H9 (cell line): ENCODE results near the gene IGLON5. TPM values are rescaled to one million over a fixed set of nuclear protein-coding genes. Genes with fewer than 3 reads are reported as not detected.

ENCODE experiments used
- DNase-seq: peaks from one replicate; pipeline ENCODE4 v3.0.0-alpha.2; 2017
- H2AFZ ChIP-seq: one replicate; pipeline ENCODE4 v1.6.1; 2013; ENCODE audit warnings: mild to moderate bottlenecking, low read length, control low read depth, moderate library complexity
- H2AK5ac ChIP-seq: 2 replicates; pipeline ENCODE4 v1.6.1; 2013; ENCODE audit warnings: low read length, control low read depth, mixed read lengths; ENCODE audit not compliant: insufficient read length
- H2BK120ac ChIP-seq: one replicate; pipeline ENCODE4 v1.6.1; 2013; ENCODE audit warnings: low read depth, mild to moderate bottlenecking, low read length, control low read depth, inconsistent platforms; ENCODE audit not compliant: poor library complexity, severe bottlenecking
- H2BK12ac ChIP-seq: 2 replicates; pipeline ENCODE4 v1.6.1; 2013; ENCODE audit warnings: low read length, control low read depth, mixed read lengths, low read depth; ENCODE audit not compliant: insufficient read length
- H2BK15ac ChIP-seq: 2 replicates; pipeline ENCODE4 v1.6.1; 2013; ENCODE audit warnings: low read depth, low read length, control low read depth
- H2BK20ac ChIP-seq: one replicate; pipeline ENCODE4 v1.6.1; 2013; ENCODE audit warnings: low read depth, mild to moderate bottlenecking, low read length, control low read depth, inconsistent platforms; ENCODE audit not compliant: poor library complexity, severe bottlenecking
- H2BK5ac ChIP-seq: 2 replicates; pipeline ENCODE4 v1.6.1; 2013; ENCODE audit warnings: low read length, control low read depth, mixed read lengths; ENCODE audit not compliant: insufficient read length
- H3K14ac ChIP-seq: 2 replicates; pipeline ENCODE4 v1.6.1; 2013; ENCODE audit warnings: low read length, control low read depth; ENCODE audit not compliant: insufficient read depth
- H3K18ac ChIP-seq: 2 replicates; pipeline ENCODE4 v1.6.1; 2013; ENCODE audit warnings: low read depth, mild to moderate bottlenecking, mixed read lengths, low read length, control low read depth; ENCODE audit not compliant: insufficient read length
- H3K23ac ChIP-seq: 2 replicates; pipeline ENCODE4 v1.6.1; 2013; ENCODE audit warnings: low read length, control low read depth, mixed read lengths, low read depth; ENCODE audit not compliant: insufficient read length
- H3K23me2 ChIP-seq: 2 replicates; pipeline ENCODE4 v1.6.1; 2013; ENCODE audit warnings: low read depth, mild to moderate bottlenecking, mixed read lengths, low read length, control low read depth; ENCODE audit not compliant: insufficient read length, poor library complexity, severe bottlenecking
- H3K27ac ChIP-seq: 2 replicates; pipeline ENCODE4 v1.5.1; 2013; ENCODE audit warnings: low read length, control low read depth, mixed read lengths, low read depth; ENCODE audit not compliant: insufficient read length
- H3K27me3 ChIP-seq: 2 replicates; pipeline ENCODE4 v1.6.1; 2013; ENCODE audit warnings: low read length, control low read depth, inconsistent platforms; ENCODE audit not compliant: insufficient read depth
- H3K4ac ChIP-seq: 2 replicates; pipeline ENCODE4 v1.6.1; 2013; ENCODE audit warnings: low read depth, mild to moderate bottlenecking, control low read depth, inconsistent platforms, low read length, moderate library complexity
- H3K4me1 ChIP-seq: 2 replicates; pipeline ENCODE4 v1.6.1; 2013; ENCODE audit warnings: low read length, control low read depth, inconsistent platforms; ENCODE audit not compliant: insufficient read depth
- H3K4me2 ChIP-seq: 2 replicates; pipeline ENCODE4 v1.6.1; 2013; ENCODE audit warnings: low read length, control low read depth, mixed read lengths; ENCODE audit not compliant: insufficient read length, insufficient read depth
- H3K56ac ChIP-seq: 2 replicates; pipeline ENCODE4 v1.6.1; 2013; ENCODE audit warnings: low read depth, mild to moderate bottlenecking, mixed read lengths, low read length, control low read depth; ENCODE audit not compliant: insufficient read length
- H3K79me1 ChIP-seq: 2 replicates; pipeline ENCODE4 v1.6.1; 2013; ENCODE audit warnings: low read depth, mild to moderate bottlenecking, moderate library complexity, low read length, control low read depth, inconsistent platforms; ENCODE audit not compliant: insufficient read depth, poor library complexity, severe bottlenecking
- H3K79me2 ChIP-seq: 2 replicates; pipeline ENCODE4 v1.6.1; 2013; ENCODE audit warnings: low read length, control low read depth, inconsistent platforms; ENCODE audit not compliant: insufficient read depth
- H3K9ac ChIP-seq: 2 replicates; pipeline ENCODE4 v1.6.1; 2013; ENCODE audit warnings: low read length, control low read depth, mixed read lengths; ENCODE audit not compliant: insufficient read length; ENCODE audit errors: extremely low read depth
- H3K9me3 ChIP-seq: one replicate; pipeline ENCODE4 v1.6.1; 2013; ENCODE audit warnings: low read depth, low read length, inconsistent platforms; ENCODE audit not compliant: control insufficient read depth
- H3T11ph ChIP-seq: one replicate; pipeline ENCODE4 v1.6.1; 2013; ENCODE audit warnings: mild to moderate bottlenecking, low read length, control low read depth, inconsistent platforms
- H4K20me1 ChIP-seq: one replicate; pipeline ENCODE4 v1.6.1; 2013; ENCODE audit not compliant: control insufficient read depth, insufficient read length, insufficient read depth
- H4K5ac ChIP-seq: 2 replicates; pipeline ENCODE4 v1.6.1; 2013; ENCODE audit warnings: low read depth, mild to moderate bottlenecking, mixed read lengths, low read length, control low read depth; ENCODE audit not compliant: insufficient read length
- H4K8ac ChIP-seq: replicated peaks from 2 replicates; pipeline ENCODE4 v1.6.1; 2013; ENCODE audit warnings: low read length, control low read depth, mixed read lengths, low read depth; ENCODE audit not compliant: insufficient read length
- H4K91ac ChIP-seq: 2 replicates; pipeline ENCODE4 v1.6.1; 2013; ENCODE audit warnings: low read depth, mild to moderate bottlenecking, moderate library complexity, mixed read lengths, low read length, control low read depth; ENCODE audit not compliant: insufficient read length
- H3K27ac Mint-ChIP-seq, 3 experiments: 2 replicates in 2 of 3; 3 replicates in 1 of 3; pipeline ENCODE4 v1.8.0; 2020 to 2021; ENCODE audit warnings: mixed read lengths in 3 of 3, mild to moderate bottlenecking in 1 of 3, moderate library complexity in 1 of 3
- H3K27me3 Mint-ChIP-seq: 2 replicates; pipeline ENCODE4 v1.8.0; 2021; ENCODE audit warnings: low read depth, mild to moderate bottlenecking, moderate library complexity, mixed read lengths
- H3K36me3 Mint-ChIP-seq, 3 experiments: 2 replicates in 2 of 3; 3 replicates in 1 of 3; pipeline ENCODE4 v1.8.0; 2020 to 2021; ENCODE audit warnings: low read depth in 3 of 3, mixed read lengths in 3 of 3; ENCODE audit not compliant: insufficient read depth in 1 of 3
- H3K4me1 Mint-ChIP-seq, 2 experiments: 2 replicates each; pipeline ENCODE4 v1.8.0; 2020; ENCODE audit warnings: mixed read lengths in 2 of 2
- H3K4me3 Mint-ChIP-seq, 2 experiments: 2 replicates in 1 of 2; 3 replicates in 1 of 2; pipeline ENCODE4 v1.8.0; 2020 to 2021; ENCODE audit warnings: mild to moderate bottlenecking in 2 of 2, mixed read lengths in 2 of 2, moderate library complexity in 1 of 2
- H3K9me3 Mint-ChIP-seq, 2 experiments: 2 replicates in 1 of 2; 3 replicates in 1 of 2; pipeline ENCODE4 v1.8.0; 2020; ENCODE audit warnings: mild to moderate bottlenecking in 2 of 2, mixed read lengths in 2 of 2, moderate library complexity in 1 of 2
- CTCF ChIP-seq: fragments of 200-600 bp; sonication (generic); conservative IDR thresholded peaks from 3 replicates; pipeline ENCODE4 v1.8.0; 2021; ENCODE audit warnings: antibody characterized with exemption, mild to moderate bottlenecking
- WGBS: extraction: QIAGEN DNeasy Blood & Tissue Kit; methylation state at CpG from one replicate; pipeline ENCODE4 v1.1.7; 2013; ENCODE audit warnings: missing lambda C conversion rate, low lambda C conversion rate, mixed read lengths; ENCODE audit not compliant: insufficient read length; ENCODE audit errors: extremely low coverage; 5-methylcytosine and 5-hydroxymethylcytosine counted together
- total RNA-seq: library from RNA; stranded (reverse); gene quantifications from 2 replicates; pipeline ENCODE4 v1.2.1, GENCODE V29; 2021

Gene IGLON5
- total RNA-seq, 1 experiment from 2014 or later, result 41.4 TPM

- Mint-ChIP-seq H3K36me3 (no peaks in the 10 kb centered on the region; a peak in 1 of 7 replicates), H3K27ac (peak overlapping the region; percentile 44 to 98 (median 84); a peak in 4 of 7 replicates)
- H2AFZ ChIP-seq, result no peak overlapping the region
These were observed 56.3 kb downstream of the IGLON5 start for GRCh38 chr19:51367565-51368365.

More at GRCh38 chr19:51367565-51368365, 56.3 kb downstream of the IGLON5 start:
- DNase-seq, result peak; percentile 99
- H3K27ac ChIP-seq, result no peak overlapping the region
- H4K5ac ChIP-seq, result no peak overlapping the region
- H3K4ac ChIP-seq, result no peak overlapping the region
- no peak overlapping the region for H2BK120ac ChIP-seq
- Mint-ChIP-seq H3K4me1 (peaks cover 34 to 36% of the 10 kb centered on the region in 2 experiments), H3K4me3 (peak overlapping the region; percentile 95 to 100), H3K9me3 (no peaks in the 10 kb centered on the region), H3K27me3 (peaks cover 10% of the 10 kb centered on the region)
- no peak overlapping the region for H3T11ph ChIP-seq
- H3K27me3 ChIP-seq, result no peaks in the 10 kb centered on the region
- H3K4me1 ChIP-seq, result no peaks in the 10 kb centered on the region
- no peak overlapping the region for H2BK5ac ChIP-seq
- H3K18ac ChIP-seq, result peak overlapping the region; percentile 97
- H2AK5ac ChIP-seq, result no peak overlapping the region
- H3K23ac ChIP-seq, result no peak overlapping the region
- no peak overlapping the region for H2BK12ac ChIP-seq
- H3K14ac ChIP-seq, result peak overlapping the region; percentile 90
- peaks cover 21% of the 10 kb centered on the region for H3K23me2 ChIP-seq
- TF ChIP-seq CTCF, result no peak
- H2BK15ac ChIP-seq, result no peak overlapping the region; the same call in 1 of the 2 replicates
- no peaks in the 10 kb centered on the region for H4K20me1 ChIP-seq
- H3K56ac ChIP-seq, result no peak overlapping the region
- no peaks in the 10 kb centered on the region for H3K9me3 ChIP-seq
- H2BK20ac ChIP-seq, result no peak overlapping the region
- WGBS, result no CpG with 5 or more reads among the region's 64 CpGs
- H3K79me1 ChIP-seq, result no peaks in the 10 kb centered on the region
- peak overlapping the region; percentile 71 for H3K9ac ChIP-seq
- no peak overlapping the region for H4K8ac ChIP-seq
- no peak overlapping the region for H4K91ac ChIP-seq
- peak overlapping the region; percentile 69 for H3K4me2 ChIP-seq
- no peaks in the 10 kb centered on the region for H3K79me2 ChIP-seq
